ENCODE measurements around the gene TSPOAP1.

The TSPOAP1 gene

DNA sequence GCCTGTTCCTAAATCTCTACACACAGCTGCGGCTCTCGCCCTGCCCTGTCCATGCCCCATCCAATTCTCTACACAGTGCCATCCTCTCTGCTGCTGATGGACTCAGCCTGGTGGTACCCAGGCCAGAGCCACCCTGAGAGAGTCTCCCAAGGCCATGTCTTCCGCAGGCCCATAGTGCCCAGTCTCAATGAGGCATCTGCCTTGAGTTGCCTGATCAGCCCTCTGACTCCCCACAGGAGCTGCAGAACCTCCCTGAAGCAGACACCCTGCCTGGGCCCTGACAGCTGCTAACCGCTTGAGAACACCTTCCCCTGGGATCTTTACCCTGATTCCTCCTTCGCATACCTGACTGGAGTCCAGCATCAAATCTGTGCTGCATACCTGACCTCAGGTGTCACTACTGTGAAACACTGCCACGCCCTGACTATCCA, 13.3 kb downstream of the TSPOAP1 start:
- no peak for DNase-seq

DNA sequence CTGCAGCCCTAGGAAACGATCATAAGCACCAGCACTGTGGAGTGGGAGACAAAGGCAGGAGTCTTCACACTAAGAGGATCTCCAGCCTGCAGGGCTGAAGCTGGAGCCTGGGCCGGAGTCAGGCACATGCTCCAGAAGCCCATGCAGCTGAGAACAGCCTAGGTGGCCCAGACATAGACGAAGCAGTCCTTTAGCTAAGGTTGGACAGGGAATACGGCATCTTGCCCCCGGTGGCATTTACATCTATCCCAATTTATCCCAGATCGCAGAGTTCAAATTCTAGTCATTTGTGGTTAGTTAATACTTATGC, 13.9 kb downstream of the TSPOAP1 start:
- DNase-seq, result no peak

DNA sequence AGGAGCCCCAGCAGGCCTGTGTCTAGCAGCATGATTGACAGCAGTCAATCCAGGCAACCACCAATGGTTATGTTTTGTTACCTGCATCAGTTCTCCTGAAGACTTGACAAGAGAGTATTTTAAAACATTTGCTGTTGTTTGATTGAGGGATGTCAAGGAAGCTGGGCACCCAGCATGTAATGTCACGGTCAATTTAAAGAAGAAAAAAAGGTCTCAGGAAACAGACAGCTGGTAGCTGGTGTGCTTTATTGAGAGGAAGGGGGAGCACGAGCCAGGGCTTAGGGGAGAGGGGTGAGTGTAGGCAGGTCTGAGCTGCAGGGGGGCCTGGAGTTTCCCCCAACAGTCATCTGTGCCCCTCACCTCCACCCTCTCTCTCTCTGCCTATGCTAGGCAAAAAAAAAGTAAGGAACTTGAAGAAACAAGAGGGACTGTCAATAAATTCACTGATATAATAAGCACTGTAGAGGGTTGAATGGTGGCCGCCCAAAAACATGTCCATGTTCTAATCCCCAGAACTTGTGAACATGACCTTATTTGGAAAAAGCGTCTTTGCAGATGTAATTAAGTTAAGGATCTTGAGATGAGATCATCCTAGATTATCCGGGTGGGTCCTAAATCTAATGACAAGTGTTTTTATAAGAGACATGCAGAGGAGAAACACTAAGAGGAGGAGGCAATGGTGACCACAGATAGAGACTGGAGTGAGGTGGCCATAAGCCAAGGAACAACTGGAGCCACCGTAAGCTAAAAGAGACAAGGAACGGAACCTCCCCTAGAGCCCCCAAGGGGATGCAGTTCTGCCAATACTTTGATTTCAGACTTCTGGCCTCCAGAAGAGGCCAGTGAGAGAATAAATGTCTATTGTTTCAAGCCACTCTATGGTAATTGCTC, 14.5 kb downstream of the TSPOAP1 start:
- no peak for DNase-seq

DNA sequence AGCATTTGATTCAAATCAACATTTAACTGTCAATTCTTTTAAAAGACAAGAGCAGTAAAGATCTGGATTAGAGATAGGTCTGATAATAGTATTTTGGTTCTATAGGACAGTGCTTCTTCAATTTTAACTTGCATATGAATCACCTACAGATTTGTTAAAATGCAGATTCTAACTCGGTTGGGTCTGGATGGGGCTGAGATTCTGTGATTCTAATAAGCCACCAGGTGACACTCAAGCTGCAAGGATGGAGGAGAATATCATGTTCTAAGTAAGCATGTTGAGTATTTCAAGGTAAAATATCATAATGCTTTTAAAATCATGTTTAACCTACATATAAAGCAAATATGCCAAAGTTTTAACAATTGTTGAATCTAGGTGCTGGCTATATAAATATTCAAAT, 15.8 kb downstream of the TSPOAP1 start:
- DNase-seq, result no peak

DNA sequence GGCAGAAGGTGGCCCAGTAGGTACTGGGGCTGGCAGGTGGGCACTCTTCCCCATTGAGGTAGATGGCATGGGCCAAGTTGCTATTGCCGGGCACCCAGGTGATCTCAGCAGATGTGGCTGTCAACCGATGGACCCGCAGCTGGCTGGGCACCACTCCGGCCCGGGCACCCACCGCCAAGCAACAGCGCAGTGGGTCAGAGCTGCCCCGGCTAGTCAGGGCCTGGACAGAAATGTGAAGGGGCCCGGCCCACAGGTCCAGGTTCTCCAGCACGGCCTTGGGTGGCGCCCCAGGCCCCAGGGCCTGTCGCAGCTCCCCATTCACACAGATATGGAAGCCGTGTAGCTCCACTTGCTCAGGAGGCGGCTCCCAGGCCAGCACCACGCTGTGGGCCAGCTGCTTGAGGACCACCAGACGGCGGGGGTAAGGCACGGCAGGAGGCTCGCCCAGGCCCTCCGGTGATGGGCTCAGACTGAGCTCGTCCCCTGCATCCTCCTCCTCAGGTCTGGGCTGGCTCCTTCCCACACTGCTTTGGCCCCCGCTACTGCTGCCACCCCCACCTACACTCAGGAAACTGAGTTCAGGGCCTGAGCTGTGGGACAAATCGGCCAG, 16.5 kb downstream of the TSPOAP1 start:
- DNase-seq, result no peak

DNA sequence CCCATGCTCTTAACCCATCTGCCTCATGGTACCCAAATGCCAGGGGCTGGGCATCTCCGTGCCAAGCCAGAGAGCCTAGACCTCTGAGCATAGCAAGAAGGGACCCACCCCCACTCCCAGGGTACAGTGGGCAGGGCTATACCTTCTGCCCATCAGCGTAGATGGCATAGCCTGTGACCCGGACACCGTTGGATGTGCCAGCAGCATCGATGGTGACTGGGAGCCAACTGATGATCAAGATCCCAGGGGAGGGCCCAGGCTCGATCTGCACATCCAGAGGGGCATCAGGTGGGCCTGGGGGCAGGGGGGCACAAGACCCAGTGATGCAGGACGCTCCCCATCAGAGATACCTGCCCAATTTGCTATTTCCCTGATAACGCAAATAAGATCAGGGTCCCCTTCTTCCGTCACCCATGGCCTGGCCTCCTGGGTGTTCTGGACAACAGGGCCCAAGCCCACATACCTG, 17.1 kb downstream of the TSPOAP1 start:
- DNase-seq, result no peak

DNA sequence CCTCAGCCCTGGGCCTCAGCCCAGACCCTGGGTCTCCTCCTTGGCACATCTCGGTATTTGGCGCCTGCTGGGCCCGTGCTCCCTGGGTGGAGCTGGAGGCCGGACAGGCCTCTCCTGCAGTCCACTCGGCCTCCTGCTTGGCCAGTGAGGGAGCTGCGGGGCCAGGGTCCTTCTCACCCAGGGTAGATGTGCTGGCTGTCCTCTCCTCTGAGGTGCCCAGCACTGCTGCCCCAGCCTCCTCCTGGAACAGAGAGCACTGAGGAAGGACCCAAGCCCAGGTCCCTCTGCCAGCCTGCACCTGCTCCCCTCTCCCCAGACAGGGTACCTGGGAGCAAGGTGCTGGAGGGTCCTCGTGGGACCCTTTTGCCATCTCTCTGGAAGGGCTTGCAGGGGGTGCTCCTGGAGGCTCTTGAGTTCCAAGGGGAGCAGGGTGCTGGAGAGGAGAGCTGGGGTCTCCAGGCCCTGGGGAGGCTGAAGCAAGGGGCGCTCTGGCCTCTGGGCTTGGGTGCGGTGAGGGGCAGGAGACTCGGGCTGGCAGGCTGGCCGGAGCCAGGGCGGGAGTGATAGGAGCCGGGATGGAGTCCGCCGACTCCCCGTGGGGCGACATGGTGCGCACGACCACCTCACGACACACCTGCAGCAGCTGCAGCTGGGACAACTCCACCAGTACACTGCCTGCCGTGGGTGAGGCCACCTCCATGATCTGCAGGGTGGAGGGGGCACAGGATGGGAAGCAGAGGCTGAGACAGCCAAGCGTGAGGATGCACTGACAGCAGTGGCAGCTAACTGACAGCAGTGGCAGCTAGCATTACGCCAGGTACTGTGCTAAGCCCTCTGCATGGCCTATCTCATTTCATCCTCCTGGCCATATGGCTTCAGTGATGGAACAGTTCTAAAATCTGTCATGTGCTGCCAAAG, 17.8 kb downstream of the TSPOAP1 start:
- no peak for DNase-seq

DNA sequence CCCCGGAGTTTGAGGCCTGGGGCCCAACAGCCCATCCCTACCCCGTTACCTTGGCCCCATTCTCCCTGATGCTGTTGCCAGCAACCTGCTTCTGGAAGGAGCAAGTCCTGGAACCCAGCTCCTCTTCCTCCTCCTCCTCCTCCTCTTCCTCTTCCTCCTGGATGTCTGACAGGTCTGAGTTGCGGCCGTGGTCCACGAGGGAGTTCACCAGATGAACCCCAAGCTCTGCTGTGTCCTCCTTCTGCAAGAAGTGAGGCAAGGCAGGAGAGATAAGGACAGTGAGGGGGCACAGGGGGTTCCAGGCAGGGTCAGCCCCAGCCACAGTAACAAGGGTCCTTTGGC, 18.7 kb downstream of the TSPOAP1 start:
- no peak for DNase-seq

DNA sequence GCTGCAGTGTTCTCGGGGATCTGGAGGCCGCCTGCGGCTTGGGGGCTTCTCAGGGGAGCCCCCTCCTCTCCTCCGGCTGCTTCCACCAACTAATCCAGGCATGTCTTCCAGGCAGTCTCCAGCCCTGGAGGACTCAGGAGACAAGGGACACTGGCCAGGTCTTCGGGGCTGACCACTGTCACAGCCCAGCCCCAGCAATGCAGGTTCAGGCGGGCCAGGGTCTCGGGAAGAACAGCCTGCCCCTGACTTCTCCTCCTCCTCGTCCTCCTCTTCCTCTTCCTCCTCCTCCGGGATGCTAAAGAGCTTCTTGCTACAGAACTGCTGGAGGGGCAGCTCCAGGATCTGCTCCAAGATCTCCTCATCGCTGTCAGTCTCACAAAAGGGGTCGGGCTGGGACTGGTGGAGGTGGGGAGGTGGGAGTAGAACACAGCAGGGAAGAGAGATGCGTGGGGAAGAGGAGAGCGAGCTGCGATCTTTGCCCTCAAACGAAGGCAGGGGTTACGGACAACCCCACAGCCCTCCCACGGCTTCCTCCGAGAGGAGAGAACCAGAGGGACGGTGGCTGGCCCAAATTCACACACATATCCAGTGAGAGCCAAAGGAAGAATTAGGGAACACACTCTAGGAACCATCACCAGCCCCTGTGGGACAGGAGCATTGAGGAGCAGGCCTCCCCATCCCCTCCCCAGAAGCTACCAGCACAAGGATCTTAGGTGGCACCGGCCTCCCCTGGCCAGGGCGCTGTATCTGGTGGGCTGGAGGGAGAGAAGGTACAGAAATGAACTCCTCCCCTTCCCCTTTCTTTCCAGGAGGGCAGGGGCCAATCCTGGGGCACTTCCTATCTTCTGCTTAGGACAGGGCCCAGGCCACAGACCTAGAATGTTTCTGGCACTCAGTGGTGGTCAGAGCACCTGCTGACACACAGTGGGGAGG, 19.3 kb downstream of the TSPOAP1 start:
- DNase-seq, result no peak

DNA sequence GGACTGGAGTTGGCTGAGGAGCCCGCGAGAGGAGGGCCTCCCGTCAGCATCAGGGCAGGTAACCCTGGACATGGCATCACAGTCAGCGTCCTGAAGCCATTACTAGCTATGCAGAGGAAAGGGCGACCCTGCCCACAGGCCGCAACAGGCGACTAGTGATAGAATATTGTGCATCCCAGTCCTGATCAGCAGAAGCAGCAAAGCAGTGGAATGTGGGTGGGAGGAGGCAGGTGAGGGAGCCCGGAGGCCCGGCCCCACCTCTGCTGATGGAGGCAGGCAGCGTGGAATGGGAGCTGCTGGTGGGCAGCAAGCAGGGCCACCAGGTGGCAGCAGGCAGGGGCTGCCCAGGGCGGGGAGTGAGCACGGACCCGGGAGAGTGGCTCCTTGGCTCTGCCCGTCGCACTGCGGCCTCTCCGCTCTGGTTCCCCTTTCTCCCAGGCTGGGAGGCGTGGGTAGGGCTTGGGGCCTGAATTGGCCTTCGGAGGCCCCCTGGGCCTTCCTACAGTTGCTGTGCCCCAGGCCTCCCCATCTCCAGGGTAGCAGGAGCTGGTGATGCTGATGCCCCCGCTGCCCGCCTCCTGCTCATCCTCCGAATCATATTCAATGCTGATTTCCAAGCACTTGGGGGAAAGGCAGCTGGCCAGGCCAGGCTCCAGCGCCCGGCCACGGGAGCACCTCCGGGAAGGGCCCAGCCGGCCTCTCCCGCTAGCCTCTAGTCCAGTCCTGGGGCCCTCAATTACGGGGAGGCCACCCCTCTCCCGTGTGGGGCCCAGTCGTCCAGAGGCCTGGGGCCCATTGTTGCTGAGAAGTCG, 20.2 kb downstream of the TSPOAP1 start:
- no peak for DNase-seq

DNA sequence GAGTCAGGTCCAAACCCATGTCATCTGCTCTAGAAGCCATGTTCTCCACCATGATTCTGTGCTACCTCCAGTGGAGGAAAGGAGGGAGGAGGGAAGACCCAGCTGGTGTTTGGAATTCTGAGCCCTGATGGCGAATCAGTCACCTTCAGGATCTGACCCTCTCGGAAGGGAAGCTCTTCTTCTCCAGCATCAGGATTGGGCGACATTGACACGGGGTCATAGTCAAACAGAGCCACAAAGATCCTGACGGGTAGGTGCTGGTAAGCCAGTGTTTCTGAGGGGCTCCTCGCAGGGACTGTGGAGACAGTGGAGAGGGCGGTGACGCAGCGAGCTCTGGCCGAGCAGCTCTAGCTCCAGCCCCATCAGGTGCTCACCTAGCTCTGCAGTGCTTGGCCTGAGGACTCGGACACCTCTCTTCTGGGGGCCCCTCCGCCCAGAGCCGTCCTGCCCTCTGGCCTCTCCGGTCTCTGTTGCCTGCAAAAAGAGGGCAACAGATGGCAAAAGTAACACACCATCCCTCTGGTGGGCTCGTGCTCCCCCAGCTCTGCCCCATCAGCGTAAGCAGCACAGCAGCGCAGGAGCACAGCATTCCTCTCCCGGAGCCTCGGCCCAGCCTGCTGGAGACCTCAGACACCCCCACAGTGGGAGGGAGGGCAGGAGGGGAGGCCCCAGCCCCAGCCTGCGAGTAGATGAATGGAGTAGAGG, 21.0 kb downstream of the TSPOAP1 start:
- no peak for DNase-seq

DNA sequence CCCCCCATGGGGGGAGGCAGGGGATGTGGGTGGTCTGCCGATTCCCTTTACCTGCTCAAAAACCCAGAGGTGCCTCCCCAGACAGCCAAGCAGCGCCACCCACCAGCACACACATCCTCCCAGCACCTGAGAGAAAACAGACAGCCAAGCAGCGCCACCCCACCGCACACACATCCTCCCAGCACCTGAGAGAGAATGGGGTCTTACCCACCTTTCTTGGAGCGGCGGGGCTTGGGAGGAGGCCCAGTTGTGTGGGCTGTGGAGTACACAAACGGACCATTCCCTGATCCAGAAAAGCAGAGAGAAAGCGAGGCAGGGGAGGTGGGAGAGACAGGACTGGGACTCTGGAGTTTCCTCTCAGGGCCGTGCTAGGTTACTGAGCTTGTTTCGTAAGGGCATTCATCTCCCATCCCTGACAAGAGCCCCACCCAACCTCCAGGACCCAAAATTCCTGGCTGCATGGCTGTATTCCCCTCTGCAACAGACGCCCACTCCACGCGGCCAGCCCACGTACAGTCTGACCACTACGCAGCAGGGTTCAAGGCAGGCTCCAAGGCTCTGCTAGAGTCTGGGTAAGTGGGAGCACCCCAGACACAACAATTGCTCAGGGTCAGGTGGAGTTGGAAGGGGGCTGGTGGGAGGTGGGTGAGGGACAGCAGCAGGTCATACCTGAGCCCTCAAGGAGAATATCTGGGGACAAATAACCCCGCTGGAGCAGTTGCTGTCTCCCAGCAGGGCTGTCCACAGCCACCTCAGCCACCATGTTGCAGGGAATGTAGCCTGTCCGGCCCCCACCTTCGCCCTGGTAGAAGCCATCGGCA, 22.3 kb downstream of the TSPOAP1 start:
- no peak for DNase-seq

DNA sequence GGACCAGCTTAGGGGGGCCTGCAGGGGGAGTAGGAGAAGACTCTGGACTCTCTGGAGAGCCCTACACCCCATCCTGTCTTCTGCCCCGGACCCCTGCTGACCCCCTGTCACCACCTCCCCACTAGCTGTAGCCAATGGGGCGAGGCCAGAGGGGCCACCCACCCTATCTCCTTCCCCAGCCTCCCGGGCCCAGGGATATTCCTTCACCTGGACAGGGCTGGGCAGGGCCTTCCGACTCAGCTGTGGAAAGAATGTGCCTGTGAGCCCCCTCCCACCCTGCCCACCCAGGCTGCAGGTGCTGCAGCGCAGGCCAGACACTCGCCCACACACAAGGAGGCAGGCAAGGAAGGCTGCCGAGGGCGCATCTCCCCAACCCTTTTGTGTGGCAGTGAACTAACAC, 23.0 kb downstream of the TSPOAP1 start:
- DNase-seq, result no peak

DNA sequence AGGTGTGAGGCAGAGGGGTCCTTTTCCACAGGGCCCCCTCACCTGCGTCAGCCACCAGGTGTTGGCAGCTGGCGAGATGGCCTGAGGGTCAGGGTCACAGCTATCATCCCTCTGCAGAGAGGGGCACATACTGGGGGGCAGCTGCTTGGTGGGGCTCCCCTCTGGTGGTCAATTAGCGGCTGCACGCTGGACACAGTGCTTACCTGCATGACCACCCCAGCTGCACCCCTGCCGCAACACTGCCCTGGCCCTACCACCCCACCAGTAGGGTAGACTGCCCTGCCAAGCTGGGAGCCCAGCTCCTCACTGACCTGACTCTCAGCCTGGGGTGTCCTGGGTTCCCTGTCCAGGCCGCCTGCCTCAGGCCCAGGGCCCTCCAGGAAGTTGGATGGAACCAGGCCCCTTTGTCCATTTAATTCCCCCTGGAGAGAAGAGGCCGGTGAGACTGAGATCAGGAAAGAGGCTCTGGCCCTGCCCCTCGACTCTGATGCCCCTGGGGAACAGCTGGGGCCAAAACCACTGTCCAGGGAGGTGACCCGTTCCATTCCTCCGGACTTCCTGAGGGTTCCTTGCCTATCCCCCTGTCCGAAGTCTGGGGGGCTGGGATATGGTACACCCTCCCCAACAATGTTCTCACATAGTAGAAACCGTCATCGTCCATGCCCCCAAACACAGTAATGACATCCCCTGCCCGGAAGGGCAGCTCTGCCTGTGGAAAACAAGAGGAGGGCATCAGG, 23.7 kb downstream of the TSPOAP1 start:
- DNase-seq, result no peak

DNA sequence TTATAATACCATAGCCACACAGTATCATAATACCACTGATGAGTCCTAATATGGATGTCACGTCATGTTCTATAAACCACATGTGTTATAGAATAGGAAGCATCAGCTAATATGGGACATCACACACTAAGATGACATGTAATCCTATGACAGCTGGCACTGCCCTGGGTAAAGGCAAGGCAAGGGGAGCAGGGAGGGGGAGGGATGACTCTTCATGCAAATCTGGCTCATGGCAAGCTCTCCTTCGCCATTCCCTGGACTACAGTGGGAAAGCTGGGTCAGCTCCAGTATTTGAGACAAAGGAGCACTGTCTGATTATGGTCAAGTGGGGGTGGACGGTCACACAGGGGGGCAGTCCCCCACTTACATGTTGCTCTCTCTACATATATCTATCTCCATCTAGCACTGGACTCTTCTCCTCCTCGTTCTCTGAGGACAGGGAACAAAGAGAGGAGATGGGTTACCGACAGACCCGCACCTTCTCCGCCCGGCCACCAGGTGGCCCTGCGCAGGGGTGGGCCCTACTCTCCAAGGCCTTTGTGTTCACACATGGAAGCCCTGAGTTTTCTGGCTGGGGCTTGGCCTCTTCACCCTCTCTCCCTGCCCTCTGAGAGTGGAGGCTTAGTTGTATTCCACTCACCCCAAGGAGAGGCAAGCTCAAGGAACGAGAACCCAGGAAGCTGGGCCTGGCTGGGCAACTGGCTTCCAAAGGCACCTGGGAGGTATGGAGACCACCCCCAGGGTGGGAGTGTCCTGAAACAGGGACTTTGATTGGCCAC, 24.4 kb downstream of the TSPOAP1 start:
- DNase-seq, result peak; percentile 68

DNA sequence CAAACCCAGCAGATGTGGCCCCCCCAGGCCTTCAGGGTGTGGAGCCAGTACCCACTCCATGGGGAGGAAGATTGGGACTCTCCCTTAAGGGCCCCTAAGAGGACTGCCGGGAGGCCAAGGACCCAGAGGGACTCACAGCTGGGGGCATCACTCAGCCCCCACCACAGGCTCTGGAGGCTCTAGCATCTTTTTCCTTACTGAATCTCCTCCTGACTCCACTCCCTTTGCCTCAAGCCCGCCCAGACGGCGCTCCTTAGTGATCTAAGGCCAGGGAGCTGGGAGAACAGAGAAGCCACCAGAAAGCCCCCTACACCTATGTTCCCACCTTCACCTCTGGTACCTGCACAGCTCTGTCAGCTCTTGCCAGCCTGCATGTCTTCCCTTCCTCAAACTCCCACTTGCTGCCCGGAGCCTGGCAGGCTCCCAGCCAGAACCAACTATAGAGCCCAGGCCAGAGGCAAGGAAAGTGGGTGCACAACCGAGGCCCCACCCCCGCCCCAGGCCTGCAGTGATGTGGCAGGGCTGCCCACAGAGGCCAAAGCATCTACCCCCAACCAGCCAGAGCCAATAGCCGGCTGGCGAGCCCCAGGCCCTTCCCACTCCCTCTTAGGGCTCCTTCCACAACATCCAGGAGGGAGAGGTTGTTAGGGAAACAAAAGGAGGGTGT, 25.5 kb downstream of the TSPOAP1 start:
- no peak for DNase-seq

DNA sequence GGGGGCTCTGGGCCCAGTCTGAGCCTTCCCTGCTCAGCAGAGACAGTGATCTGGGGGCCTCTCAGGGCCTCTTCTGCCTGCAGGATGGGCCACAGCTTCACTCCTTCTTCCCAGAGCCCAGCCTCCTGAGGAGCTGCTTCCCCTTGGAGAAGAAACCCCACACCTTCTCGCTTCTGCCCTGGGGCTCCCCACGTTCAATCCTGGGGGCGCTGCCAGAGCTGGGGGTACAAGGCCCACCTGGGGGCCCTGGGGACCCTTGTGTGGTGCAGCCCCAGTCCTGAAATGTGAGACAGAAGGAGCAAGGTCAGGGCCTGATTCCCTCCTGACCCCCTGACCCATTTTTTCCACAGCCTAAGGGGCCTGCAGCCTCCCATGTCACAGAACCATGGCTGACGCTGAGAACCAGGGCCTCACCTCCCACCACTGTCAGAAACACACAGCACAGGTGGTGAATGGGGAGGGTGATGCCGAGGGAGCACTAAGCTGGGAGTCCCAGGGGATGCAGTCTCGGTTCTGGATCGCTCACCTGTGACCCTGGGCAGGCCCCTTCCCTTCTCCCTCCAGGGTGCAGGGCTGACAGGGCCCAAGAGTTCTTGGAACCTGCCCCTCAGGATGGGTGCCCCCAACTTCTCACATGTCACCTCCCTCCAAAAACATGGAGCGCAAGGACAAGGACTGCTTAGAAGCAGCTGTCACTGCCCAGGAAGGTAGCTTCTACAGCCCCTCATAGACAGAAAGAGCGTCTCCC, 26.2 kb downstream of the TSPOAP1 start:
- DNase-seq, result no peak

Data from CD4-positive, alpha-beta T cell treated with Interleukin-6 for 4 hours (primary cell).